Aorta (tissue), 5 donors: Measurements from ENCODE around the gene SLC12A7. TPM values are rescaled to one million over a fixed set of nuclear protein-coding genes. Genes with fewer than 3 reads are reported as not detected.

Experiments
- ATAC-seq: fragments of 200-7000 bp; cut with Tn5 transposase; one replicate; pipeline ENCODE4 v1.9.1; 2022; ENCODE audit warnings: moderate library complexity; ENCODE audit not compliant: low FRiP score
- DNase-seq, 2 donors: peaks; one replicate each; pipeline ENCODE4 v3.0.0-alpha.2; 2020
- H3K27ac ChIP-seq, 2 donors: one replicate each; pipeline ENCODE4 v1.5.1; 2013; ENCODE audit warnings: low read length in 2 of 2, mild to moderate bottlenecking in 2 of 2, moderate library complexity in 2 of 2, control low read depth in 1 of 2, inconsistent platforms in 1 of 2, low read depth in 1 of 2
- H3K27me3 ChIP-seq, 2 donors: one replicate each; pipeline ENCODE4 v1.6.1; 2013; ENCODE audit warnings: control low read depth in 1 of 2, low read length in 1 of 2, mild to moderate bottlenecking in 1 of 2, moderate library complexity in 1 of 2; ENCODE audit not compliant: insufficient read depth in 2 of 2, control insufficient read depth in 1 of 2
- H3K36me3 ChIP-seq, 2 donors: one replicate each; pipeline ENCODE4 v1.6.1; 2013; ENCODE audit warnings: control low read depth in 1 of 2, low read length in 1 of 2, mild to moderate bottlenecking in 1 of 2; ENCODE audit not compliant: insufficient read depth in 2 of 2, control insufficient read depth in 1 of 2
- H3K4me1 ChIP-seq, 2 donors: one replicate each; pipeline ENCODE4 v1.6.1; 2013; ENCODE audit warnings: low read length in 2 of 2, control low read depth in 1 of 2, mild to moderate bottlenecking in 1 of 2, moderate library complexity in 1 of 2; ENCODE audit not compliant: insufficient read depth in 2 of 2, control insufficient read depth in 1 of 2
- H3K4me3 ChIP-seq, 2 donors: one replicate each; pipeline ENCODE4 v1.5.1; 2013; ENCODE audit warnings: low read length in 2 of 2, control low read depth in 1 of 2, mild to moderate bottlenecking in 1 of 2
- H3K9me3 ChIP-seq: one replicate; pipeline ENCODE4 v1.6.1; 2013; ENCODE audit warnings: mild to moderate bottlenecking, low read length; ENCODE audit not compliant: control insufficient read depth
- WGBS, 2 donors: extraction: QIAGEN DNeasy Blood & Tissue Kit; methylation state at CpG; one replicate each; pipeline ENCODE4 v1.1.7; 2013; 5-methylcytosine and 5-hydroxymethylcytosine counted together
- intact Hi-C, 2 donors: fragments of 100-400 bp; cut with DNase I; formaldehyde crosslinking; loops; one replicate each; pipeline versions ENCODE4 v1.14.2 to v1.15.0; 2022
- polyA plus RNA-seq, 2 donors: library from polyadenylated mRNA; stranded (reverse); fragments of 200-250 nt; gene quantifications; one replicate each; pipeline ENCODE4 v1.2.3, GENCODE V29; 2013
- total RNA-seq, 2 donors: library from RNA; stranded (reverse); fragmentation: NEBNext Ultra II Directional; extraction: Animal tissue kit (Norgen Biotek cat#: 25700); gene quantifications; one replicate each; pipeline ENCODE4 v1.2.1, GENCODE V29; 2021
- donor health status: healthy with polysubstance abuse.
- donor health status: Bipolar disorder and iron deficiency.
- donor health status: DM: no; HTN: no; CAD: no.
- donor health status: DM: no; HTN: no; CAD: no.
- donor health status: DM: yes; HTN: yes; CAD: no.

Gene SLC12A7
- total and polyA plus RNA-seq, 4 donors: 4.5 to 54.4 (median 19.3) TPM

DNA sequence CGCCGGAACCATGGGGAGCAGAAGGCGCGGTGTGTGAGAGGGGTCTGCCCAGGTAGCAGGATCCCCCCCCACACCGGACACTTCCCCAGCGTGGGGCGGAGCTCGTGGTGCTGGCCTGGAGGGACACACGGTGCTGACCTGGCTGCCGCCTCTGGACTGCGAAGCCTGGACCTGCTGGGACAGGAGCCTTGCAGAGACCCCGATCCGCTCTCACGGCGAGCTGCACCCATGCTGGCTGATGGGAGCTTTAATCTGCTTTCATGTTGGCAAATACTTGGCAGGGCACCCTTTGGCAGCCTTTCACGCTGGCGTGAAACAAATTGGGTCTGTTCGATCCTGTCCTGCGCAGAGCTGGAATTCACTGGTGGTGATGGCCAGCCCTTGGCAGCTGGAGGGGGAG is 95.8 kb downstream of the SLC12A7 start:
- peak; percentile 42 to 62 for DNase-seq
- Histone ChIP-seq H3K36me3 (no peaks in the 10 kb centered on the region), H3K27ac (no peak overlapping the region), H3K9me3 (no peaks in the 10 kb centered on the region), H3K4me1 (no peaks in the 10 kb centered on the region), H3K27me3 (no peaks in the 10 kb centered on the region), H3K4me3 (no peak overlapping the region)
- intact Hi-C loops: no loop called here
- 51 to 58% methylated on average over 19 of the region's 19 CpGs for WGBS, 2 donors
- ATAC-seq: no peak

DNA sequence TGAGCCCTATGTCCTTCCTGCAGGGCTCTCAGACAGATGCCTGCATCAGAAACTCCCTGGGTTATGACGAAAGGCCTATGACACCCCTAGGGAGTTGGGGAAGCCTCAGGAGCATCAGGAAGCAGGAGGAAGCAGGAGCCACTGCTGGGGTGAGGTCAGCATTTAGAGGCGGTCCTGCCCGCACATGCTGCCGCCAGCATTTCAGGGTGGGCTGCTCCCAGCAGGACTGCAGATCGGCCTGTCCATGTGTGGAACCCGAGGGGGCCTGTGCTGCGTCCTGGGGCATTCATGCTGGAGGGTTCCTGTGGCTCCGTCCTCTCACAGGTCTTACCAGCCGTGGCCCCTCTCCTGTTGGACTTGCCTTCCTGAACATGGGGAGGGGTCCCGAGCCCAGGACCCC is 96.4 kb downstream of the SLC12A7 start:
- intact Hi-C loops: no loop called here
- DNase-seq: peak in 1 of 2 donors; percentile 69
- no peak for ATAC-seq
- H3K36me3 ChIP-seq: no peaks in the 10 kb centered on the region
- no peak overlapping the region for H3K4me3 ChIP-seq
- no peak overlapping the region for H3K27ac ChIP-seq
- 71 to 79% methylated on average over 10 of the region's 10 CpGs for WGBS, 2 donors
- no peaks in the 10 kb centered on the region for H3K9me3 ChIP-seq
- H3K4me1 ChIP-seq: no peaks in the 10 kb centered on the region
- no peaks in the 10 kb centered on the region for H3K27me3 ChIP-seq

DNA sequence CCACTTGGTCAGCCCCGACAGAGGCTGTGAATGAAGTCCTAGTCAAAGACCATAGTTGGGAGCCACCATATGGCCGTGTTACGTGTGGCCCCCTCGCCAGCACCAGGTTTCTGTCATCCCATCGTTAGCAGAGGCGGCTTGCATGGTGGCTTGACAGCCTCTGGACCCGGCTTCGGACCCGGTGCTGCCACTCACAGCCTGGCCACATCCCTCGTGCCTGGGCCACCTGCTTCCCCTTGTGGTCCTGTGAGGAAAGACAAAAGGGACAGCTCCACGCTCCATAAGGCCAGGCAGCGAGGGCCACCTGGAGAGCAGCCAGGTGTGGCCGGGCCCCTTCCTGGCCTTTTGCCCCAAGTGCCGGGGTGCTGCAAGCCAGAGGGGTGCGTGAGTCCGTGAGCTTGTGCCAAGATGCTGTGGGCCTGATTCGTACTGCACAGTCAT is 97.1 kb downstream of the SLC12A7 start:
- no peak overlapping the region for H3K4me3 ChIP-seq
- intact Hi-C loops: no loop called here
- H3K27me3 ChIP-seq: no peaks in the 10 kb centered on the region
- H3K27ac ChIP-seq: no peak overlapping the region
- H3K4me1 ChIP-seq: no peaks in the 10 kb centered on the region
- DNase-seq (peak; percentile 39 to 64), ATAC-seq (no peak)
- H3K9me3 ChIP-seq: no peaks in the 10 kb centered on the region
- no peaks in the 10 kb centered on the region for H3K36me3 ChIP-seq
- 54 to 62% methylated on average over 17 of the region's 17 CpGs for WGBS, 2 donors

DNA sequence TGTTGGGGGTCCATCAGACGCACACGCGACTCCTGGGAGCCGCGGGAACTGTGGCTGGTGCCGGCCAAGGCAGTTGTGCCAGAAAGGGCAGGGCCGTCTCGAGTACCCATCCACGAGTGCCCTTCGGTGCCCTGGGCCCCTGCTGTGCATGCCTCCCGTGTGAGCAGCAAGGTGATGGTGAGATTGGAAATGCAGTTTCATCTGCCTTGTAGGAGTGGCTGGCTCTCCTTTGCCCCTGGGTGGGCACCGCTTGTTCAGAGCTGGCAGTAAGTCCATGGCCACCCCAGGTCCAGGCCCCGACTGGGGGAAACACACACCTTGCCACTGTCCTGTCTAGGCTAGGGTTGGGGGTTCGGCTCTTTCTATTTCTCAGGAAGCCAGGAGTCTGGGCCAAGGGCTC is 97.5 kb downstream of the SLC12A7 start:
- intact Hi-C loops: no loop called here
- H3K9me3 ChIP-seq: no peaks in the 10 kb centered on the region
- H3K4me3 ChIP-seq: no peak overlapping the region
- H3K27ac ChIP-seq: no peak overlapping the region
- no peaks in the 10 kb centered on the region for H3K4me1 ChIP-seq
- ATAC-seq: no peak
- no peaks in the 10 kb centered on the region for H3K36me3 ChIP-seq
- peak; percentile 32 to 40 for DNase-seq
- H3K27me3 ChIP-seq: no peaks in the 10 kb centered on the region
- 86% methylated on average over 14 of the region's 14 CpGs for WGBS, 2 donors

DNA sequence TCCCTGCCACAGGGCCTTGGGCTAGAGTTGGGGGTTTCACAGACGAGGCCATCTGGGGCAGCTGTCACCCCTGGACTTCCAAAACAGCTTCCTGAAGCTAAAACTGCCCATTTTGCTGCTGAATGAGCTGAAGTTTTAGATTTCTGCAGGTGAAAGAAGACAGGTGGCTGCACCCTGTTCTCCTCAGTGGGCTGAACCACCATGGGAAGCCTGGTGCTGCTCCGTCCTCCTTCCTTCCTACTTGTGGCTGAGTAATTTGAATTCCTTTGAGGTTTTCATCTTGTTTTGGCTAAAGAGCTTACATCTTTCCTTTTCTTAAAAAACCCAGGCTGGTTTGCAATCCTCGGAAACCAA is 97.9 kb downstream of the SLC12A7 start:
- Histone ChIP-seq H3K4me1 (no peaks in the 10 kb centered on the region), H3K9me3 (no peaks in the 10 kb centered on the region), H3K27me3 (no peaks in the 10 kb centered on the region), H3K36me3 (no peaks in the 10 kb centered on the region), H3K4me3 (no peak overlapping the region), H3K27ac (no peak overlapping the region)
- no peak for DNase-seq
- intact Hi-C loops: no loop called here
- no peak for ATAC-seq
- 76 to 89% methylated on average over 3 of the region's 3 CpGs for WGBS, 2 donors

DNA sequence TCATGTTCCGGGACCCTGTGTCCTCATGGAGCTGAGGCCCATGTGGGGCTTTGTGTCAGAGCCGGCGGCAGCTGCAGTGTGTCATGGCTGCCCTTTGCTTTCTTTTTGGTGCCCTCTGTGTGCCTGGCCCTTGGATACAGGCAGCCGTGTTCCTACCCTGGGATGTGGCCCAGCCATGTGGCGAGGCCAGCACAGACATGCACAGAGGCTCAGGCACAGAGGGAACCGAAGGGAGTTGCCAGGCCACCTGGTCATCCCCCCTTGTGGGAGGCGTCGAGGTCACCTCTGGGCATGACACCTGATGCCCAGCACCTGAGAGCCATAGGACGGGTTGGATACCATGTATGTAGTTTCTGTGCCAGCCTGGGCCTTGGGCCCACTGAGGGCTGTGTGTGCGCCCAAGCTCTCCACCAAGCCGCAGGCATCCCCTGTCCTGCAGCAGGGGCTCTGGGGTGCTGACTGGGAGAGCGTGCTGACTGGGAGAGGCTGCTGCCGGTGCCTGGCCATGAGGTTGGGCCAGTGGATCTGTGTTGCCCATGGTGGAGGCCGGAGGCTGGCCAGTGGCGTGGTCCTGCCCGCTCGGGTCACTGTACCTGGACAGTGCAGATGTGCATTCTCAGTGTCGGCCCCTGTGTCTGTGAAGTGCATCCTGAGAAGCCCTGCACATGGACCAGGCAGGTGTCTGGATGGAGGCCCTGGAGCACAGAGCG is 98.5 kb downstream of the SLC12A7 start:
- WGBS, 2 donors: 93 to 94% methylated on average over 19 of the region's 19 CpGs
- peak; percentile 37 to 62 for DNase-seq
- Histone ChIP-seq H3K36me3 (no peaks in the 10 kb centered on the region), H3K27me3 (no peaks in the 10 kb centered on the region), H3K27ac (no peak overlapping the region), H3K4me1 (no peaks in the 10 kb centered on the region), H3K9me3 (no peaks in the 10 kb centered on the region), H3K4me3 (no peak overlapping the region)
- intact Hi-C loops: no loop called here
- ATAC-seq: no peak

DNA sequence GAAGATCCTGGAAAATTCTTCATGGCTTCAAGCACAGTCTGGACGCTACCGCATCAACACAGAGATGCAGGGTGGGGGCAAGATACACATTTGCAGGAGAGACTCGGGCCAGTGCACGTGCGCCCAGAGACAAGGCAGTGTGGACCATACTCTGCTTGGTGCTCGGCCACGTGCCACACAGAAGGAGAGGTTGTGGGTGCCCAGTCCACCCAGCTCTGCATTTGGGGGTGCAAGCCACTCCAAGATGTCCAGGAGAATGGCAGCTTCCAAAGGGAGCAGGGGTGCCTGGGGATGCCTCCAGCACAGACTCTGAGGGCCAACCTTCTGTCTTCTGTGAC is 99.0 kb downstream of the SLC12A7 start:
- no peak for ATAC-seq
- intact Hi-C loops: no loop called here
- Histone ChIP-seq H3K4me1 (no peaks in the 10 kb centered on the region), H3K4me3 (no peak overlapping the region), H3K27ac (no peak overlapping the region), H3K27me3 (no peaks in the 10 kb centered on the region), H3K9me3 (no peaks in the 10 kb centered on the region), H3K36me3 (no peaks in the 10 kb centered on the region)
- 93 to 94% methylated on average over 7 of the region's 7 CpGs for WGBS, 2 donors
- DNase-seq: peak; percentile 41 to 66

DNA sequence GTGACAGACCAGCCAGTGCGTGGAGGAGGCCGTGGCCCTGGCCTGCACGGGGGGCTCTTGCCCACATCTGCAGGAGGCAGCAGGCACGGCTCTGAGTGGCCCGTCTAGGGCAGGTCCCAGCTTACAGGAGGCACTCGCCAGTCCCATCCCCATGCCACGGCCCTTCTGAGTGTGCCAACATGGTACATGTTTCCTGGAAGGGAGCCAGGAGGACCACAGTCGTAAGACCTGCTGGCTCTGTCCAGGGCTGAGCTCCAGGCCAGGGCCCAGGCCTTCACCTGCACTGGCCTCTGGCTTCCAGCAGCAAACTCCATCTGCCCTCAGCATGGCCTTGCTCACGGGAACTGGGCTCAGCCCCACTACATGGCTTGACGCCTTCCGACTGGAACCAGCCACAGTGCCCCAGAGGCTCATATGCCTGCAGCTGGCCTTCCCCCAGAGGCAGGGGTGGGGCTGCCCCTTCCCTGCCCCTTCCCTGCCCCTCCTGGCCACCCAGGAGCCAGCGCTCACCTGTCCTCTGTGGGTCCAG is 99.5 kb downstream of the SLC12A7 start:
- ATAC-seq (no peak), DNase-seq (peak; percentile 41 to 64)
- H3K9me3 ChIP-seq: no peaks in the 10 kb centered on the region
- no peak overlapping the region for H3K27ac ChIP-seq
- H3K27me3 ChIP-seq: no peaks in the 10 kb centered on the region
- WGBS, 2 donors: 86 to 88% methylated on average over 11 to 12 of the region's 12 CpGs
- H3K4me1 ChIP-seq: no peaks in the 10 kb centered on the region
- no peak overlapping the region for H3K4me3 ChIP-seq
- intact Hi-C loops: no loop called here
- H3K36me3 ChIP-seq: no peaks in the 10 kb centered on the region

DNA sequence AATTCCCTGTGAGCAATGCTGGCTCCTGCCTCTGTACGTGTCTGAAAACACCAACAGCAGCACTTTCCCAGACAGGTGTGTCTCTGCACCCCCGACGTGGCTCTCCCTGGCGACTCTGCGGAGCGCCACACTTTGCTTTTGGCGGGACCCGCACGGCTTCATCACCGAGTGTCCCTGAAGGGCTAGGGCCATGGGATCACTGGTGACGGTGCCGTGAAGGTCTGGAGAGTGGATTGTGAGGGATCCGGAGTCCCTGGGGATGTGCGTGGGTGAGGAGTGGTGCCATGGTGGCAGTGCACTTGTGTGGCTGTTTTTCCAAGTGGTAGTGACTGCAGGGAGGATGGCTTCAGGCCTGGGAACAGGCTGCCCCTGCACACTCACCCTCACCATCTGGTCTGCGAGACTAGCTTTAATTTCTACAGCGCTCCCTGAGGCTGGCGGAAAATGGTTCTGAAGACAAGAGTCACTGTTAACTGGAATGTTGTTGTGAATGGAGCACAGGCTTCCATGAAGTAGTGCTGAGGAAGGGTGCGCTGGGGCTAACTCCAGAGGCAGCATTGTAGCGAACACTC is 100.0 kb downstream of the SLC12A7 start:
- no peaks in the 10 kb centered on the region for H3K9me3 ChIP-seq
- no peaks in the 10 kb centered on the region for H3K4me1 ChIP-seq
- no peak overlapping the region for H3K27ac ChIP-seq
- H3K4me3 ChIP-seq: no peak overlapping the region
- H3K27me3 ChIP-seq: no peaks in the 10 kb centered on the region
- no peaks in the 10 kb centered on the region for H3K36me3 ChIP-seq
- ATAC-seq (no peak), DNase-seq (peak; percentile 32 to 63)
- WGBS, 2 donors: 82 to 83% methylated on average over 19 of the region's 19 CpGs
- intact Hi-C loops: no loop called here
